IPS-NIHi7 (cell line): ENCODE results near the gene DAZAP1.

Experiments
- DNase-seq: peaks from one replicate; pipeline ENCODE4 v3.0.0; 2012; ENCODE audit warnings: mixed read lengths; ENCODE audit errors: extremely low spot score

Gene DAZAP1

DNA sequence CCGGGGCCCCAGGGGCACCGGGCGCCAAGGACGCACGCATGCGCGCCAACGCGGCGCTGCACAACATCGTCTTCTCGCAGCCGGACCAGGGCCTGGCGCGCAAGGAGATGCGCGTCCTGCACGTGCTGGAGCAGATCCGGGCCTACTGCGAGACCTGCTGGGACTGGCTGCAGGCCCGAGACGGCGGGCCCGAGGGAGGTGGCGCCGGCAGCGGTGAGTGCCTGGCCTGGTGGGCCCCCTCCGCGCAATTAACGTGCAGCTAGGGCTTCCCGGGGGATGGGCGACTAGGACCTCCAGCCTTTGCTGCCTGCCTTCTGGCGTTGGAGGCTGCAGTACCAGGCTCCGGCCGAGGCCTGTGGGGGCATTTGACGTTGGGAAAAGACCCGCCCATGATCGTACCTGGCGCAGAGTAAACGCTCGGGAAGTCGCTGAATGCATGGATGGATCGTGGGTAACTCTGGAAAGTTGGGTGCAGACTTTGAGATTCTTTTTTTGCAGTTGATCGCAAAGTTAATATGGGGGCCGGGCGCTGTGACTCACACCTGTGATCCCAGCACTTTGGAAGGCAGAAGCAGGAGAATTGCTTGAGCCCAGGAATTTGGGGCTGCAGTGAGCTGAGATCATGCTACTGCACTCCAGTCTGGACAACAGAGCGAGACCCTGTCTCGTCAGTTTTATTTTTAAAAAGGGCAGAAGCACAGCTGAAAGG, 49.8 kb downstream of the DAZAP1 start:
- DNase-seq, result no peak

- DNase-seq, result no peak
These were observed 50.5 kb downstream of the DAZAP1 start for GRCh38 chr19:1457892-1458291.

DNA sequence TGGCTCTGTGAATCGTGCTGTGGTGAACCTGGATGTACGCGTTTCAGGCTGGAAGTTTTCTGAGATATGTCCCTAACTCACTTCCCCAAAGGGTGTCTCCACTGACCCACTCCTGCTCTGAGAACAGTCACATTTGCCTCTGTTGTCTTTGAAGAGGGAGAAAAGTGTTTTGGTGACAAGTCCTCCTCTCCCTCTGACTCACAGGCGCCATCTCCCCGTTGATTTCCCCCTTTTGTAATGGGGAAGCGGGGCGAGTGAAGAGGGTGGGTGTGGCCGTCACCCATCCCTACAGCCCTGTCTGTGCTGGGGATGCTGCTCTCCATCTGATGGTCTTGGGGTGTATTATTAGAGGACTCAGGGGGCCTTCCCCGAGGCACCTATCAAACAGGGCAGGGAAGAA, 52.1 kb downstream of the DAZAP1 start:
- no peak for DNase-seq

GRCh38 chr19:1460033-1460995, 52.9 kb downstream of the DAZAP1 start:
- no peak for DNase-seq

DNA sequence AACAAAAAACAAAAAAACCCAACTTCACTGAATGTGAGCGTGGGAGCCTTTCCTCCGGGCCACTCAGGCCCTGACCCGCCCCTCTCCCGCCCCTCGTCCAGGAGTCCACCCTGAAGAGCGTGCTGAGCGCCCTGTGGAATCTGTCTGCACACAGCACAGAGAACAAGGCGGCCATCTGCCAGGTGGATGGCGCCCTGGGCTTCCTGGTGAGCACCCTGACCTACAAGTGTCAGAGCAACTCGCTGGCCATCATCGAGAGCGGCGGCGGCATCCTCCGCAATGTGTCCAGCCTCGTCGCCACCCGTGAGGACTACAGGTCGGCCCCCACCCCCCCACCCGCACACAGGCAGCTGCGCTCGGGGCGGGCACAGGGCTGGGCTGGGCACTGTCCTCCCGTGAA, 54.5 kb downstream of the DAZAP1 start:
- no peak for DNase-seq

- peak; percentile 66 for DNase-seq
These were observed 58.0 kb downstream of the DAZAP1 start for GRCh38 chr19:1465191-1466016.

DNA sequence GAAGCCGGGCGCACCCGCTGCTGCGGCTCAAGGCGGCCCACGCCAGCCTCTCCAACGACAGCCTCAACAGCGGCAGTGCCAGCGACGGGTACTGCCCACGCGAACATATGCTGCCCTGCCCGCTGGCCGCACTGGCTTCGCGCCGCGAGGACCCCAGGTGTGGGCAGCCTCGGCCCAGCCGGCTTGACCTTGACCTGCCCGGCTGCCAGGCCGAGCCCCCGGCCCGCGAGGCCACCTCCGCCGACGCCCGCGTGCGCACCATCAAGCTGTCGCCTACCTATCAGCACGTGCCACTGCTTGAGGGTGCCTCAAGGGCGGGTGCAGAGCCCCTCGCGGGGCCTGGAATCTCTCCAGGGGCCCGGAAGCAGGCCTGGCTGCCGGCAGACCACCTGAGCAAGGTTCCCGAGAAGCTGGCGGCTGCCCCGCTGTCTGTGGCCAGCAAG, 58.7 kb downstream of the DAZAP1 start:
- DNase-seq, result no peak

- DNase-seq, result no peak
These were observed 59.3 kb downstream of the DAZAP1 start for GRCh38 chr19:1466461-1467214.

DNA sequence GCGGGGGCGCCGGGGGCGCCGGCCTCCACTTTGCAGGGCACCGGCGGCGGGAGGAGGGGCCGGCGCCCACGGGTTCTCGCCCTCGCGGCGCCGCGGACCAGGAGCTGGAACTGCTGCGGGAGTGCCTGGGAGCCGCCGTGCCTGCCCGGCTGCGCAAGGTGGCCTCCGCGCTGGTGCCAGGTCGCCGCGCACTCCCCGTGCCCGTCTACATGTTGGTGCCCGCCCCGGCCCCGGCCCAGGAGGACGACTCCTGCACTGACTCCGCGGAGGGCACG, 59.8 kb downstream of the DAZAP1 start:
- no peak for DNase-seq

DNA sequence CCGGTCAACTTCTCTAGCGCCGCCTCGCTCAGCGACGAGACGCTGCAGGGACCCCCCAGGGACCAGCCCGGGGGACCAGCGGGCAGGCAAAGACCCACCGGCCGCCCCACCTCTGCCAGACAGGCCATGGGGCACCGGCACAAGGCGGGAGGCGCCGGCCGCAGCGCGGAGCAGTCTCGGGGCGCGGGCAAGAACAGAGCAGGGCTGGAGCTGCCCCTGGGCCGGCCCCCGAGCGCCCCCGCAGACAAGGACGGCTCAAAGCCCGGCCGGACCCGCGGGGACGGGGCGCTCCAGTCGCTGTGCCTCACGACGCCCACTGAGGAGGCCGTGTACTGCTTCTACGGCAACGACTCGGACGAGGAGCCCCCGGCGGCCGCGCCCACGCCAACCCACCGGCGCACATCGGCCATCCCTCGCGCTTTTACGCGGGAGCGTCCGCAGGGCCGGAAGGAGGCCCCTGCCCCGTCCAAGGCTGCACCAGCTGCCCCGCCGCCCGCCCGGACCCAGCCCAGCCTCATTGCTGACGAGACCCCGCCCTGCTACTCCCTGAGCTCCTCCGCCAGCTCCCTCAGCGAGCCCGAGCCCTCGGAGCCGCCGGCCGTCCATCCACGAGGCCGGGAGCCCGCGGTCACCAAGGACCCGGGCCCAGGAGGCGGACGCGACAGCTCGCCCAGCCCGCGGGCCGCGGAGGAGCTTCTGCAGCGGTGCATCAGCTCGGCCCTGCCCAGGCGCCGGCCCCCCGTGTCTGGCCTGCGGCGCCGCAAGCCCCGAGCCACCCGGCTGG, 60.3 kb downstream of the DAZAP1 start:
- DNase-seq, result peak; percentile 40

DNA sequence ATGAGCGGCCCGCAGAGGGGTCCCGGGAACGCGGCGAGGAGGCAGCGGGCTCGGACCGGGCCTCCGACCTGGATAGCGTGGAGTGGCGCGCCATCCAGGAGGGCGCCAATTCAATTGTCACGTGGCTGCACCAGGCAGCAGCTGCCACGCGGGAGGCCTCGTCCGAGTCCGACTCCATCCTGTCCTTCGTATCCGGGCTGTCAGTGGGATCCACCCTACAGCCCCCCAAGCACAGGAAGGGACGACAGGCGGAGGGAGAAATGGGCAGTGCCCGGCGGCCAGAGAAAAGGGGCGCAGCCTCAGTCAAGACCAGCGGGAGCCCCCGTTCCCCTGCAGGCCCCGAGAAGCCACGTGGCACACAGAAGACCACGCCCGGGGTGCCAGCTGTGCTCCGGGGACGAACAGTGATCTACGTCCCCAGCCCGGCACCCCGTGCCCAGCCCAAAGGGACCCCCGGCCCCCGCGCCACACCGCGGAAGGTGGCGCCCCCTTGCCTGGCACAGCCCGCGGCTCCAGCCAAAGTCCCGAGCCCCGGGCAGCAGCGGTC, 61.0 kb downstream of the DAZAP1 start:
- no peak for DNase-seq

DNA sequence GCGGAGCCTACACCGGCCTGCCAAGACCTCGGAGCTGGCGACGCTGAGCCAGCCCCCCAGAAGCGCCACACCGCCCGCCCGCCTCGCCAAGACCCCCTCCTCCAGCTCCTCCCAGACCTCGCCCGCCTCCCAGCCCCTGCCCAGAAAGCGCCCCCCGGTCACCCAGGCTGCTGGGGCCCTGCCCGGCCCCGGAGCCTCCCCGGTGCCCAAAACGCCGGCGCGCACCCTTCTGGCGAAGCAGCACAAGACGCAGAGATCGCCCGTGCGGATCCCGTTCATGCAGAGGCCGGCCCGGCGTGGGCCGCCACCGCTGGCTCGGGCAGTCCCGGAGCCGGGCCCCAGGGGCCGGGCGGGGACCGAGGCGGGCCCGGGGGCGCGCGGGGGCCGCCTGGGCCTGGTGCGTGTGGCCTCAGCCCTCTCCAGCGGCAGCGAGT, 61.5 kb downstream of the DAZAP1 start:
- DNase-seq, result peak; percentile 42

- DNase-seq, result peak; percentile 29
These were observed 62.1 kb downstream of the DAZAP1 start for GRCh38 chr19:1469255-1470054.

DNA sequence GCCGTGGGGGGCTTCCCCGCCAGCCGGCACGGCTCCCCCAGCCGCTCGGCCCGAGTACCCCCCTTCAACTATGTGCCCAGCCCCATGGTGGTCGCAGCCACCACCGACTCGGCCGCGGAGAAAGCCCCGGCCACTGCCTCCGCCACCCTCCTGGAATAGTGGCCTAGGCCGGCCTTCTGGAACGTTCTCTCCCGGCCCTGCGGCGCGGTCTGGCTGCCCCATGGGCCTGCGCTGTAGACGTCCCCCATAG, 62.6 kb downstream of the DAZAP1 start:
- DNase-seq, result no peak

DNA sequence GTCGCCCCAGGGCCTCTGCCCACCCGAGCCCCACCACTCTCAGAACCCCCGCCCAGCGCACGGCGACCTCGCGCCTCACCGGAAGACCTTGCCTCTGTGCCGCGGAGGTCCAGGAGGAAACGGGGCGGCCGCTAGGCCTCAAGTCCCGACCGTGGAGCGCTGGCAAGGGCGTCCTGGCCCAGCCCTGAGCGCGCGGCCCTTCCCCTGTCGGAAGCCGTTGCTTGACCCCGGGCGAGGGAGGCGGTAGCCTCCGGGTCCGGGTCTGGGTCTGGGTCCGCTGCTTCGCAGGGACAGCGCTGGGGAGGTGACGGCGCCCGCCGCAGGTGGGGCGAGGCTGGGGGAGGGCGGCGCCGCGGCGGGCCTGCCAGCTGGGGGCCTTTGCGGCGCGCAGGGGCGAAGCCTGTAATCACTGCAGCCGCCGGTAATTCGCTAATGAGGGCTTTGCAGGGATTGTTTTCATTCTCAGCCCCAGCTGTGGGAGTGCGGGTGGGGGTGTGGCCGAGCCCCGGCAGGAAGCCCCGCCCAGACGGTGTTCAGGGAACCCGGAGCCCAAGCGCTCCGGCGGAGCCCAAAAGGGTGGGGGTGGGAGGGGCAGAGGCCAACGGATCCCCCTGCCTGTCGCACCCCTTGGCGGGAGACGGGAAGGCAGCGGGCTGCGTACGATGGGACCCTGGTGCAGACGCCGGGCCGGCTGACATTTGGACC, 63.1 kb downstream of the DAZAP1 start:
- DNase-seq, result peak; percentile 74

DNA sequence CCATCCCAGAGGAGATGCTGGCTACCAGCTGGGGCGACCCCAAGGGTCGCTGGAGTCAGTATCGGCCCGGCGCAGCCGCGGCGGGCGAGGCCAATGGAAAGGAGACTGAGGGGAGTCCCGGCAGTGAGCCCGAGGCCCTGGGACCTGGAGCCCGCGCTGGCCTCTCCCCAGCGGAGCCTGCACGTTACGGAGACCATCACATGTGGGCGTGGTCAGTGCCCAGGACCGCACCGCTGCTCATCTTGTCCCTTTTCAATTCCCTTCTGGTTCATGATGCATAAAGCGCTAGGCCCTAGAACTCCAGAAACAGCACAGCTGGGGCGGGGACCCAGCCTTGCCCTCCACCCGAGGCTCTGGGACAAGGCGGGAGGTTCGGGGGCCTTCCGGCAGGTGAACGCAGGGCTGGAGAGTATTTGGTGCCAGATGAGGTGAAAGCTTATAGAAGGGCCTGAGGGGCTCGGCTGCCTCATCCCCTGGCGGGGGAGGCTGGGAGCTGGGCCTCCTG, 63.7 kb downstream of the DAZAP1 start:
- DNase-seq, result peak; percentile 64

GRCh38 chr19:1471515-1472160, 64.3 kb downstream of the DAZAP1 start:
- no peak for DNase-seq
